Measurements from ENCODE around the gene LIG3. TPM values are rescaled to one million over a fixed set of nuclear protein-coding genes. Genes with fewer than 3 reads are reported as not detected.
A peak's percentile ranks its signal among the peaks of the same experiment; 100 is the strongest.

The LIG3 gene
- total and polyA plus RNA-seq, 2 of the 13 experiments (the other 11 are each of a cell fraction or from before 2014, with no cell fraction given) = 34.4 to 36.2 TPM

DNA sequence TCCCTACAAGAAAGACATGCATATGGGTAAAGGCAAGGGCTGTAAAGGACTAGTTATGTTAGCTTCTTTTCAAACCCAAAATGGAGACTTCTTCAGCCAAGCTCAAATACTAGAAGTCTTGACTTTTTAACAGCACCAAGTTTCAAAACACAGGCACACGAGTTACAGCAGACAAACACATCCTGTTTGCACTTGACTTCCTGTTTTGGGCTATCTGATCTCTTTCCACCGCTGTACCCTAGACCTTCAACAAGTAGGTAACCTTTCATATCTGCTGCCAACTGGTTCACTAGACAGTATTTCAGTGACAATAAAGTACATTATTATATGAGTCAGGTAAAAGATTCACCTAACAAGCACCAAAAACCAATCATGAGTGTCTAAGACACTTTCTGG lies 70.9 kb downstream of the LIG3 start (continued):
- TF ChIP-seq ZFP82 (CRISPR knock-in tag; IDR thresholded peaks at IDR 0.05; ENCODE audit: borderline replicate concordance) = 0 out of 2 replicates have a peak, but pooled peaks have one; percentile 33
- no peak for TF ChIP-seq U2AF2 (IDR thresholded peaks at IDR 0.05; ENCODE audit: low read depth, low read length)
- TF ChIP-seq, protein P1, sequence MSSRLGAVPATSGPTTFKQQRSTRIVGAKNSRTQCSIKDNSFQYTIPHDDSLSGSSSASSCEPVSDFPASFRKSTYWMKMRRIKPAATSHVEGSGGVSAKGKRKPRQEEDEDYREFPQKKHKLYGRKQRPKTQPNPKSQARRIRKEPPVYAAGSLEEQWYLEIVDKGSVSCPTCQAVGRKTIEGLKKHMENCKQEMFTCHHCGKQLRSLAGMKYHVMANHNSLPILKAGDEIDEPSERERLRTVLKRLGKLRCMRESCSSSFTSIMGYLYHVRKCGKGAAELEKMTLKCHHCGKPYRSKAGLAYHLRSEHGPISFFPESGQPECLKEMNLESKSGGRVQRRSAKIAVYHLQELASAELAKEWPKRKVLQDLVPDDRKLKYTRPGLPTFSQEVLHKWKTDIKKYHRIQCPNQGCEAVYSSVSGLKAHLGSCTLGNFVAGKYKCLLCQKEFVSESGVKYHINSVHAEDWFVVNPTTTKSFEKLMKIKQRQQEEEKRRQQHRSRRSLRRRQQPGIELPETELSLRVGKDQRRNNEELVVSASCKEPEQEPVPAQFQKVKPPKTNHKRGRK (CRISPR knock-in tag; IDR thresholded peaks at IDR 0.05) = no peak
- TF ChIP-seq, protein P2, sequence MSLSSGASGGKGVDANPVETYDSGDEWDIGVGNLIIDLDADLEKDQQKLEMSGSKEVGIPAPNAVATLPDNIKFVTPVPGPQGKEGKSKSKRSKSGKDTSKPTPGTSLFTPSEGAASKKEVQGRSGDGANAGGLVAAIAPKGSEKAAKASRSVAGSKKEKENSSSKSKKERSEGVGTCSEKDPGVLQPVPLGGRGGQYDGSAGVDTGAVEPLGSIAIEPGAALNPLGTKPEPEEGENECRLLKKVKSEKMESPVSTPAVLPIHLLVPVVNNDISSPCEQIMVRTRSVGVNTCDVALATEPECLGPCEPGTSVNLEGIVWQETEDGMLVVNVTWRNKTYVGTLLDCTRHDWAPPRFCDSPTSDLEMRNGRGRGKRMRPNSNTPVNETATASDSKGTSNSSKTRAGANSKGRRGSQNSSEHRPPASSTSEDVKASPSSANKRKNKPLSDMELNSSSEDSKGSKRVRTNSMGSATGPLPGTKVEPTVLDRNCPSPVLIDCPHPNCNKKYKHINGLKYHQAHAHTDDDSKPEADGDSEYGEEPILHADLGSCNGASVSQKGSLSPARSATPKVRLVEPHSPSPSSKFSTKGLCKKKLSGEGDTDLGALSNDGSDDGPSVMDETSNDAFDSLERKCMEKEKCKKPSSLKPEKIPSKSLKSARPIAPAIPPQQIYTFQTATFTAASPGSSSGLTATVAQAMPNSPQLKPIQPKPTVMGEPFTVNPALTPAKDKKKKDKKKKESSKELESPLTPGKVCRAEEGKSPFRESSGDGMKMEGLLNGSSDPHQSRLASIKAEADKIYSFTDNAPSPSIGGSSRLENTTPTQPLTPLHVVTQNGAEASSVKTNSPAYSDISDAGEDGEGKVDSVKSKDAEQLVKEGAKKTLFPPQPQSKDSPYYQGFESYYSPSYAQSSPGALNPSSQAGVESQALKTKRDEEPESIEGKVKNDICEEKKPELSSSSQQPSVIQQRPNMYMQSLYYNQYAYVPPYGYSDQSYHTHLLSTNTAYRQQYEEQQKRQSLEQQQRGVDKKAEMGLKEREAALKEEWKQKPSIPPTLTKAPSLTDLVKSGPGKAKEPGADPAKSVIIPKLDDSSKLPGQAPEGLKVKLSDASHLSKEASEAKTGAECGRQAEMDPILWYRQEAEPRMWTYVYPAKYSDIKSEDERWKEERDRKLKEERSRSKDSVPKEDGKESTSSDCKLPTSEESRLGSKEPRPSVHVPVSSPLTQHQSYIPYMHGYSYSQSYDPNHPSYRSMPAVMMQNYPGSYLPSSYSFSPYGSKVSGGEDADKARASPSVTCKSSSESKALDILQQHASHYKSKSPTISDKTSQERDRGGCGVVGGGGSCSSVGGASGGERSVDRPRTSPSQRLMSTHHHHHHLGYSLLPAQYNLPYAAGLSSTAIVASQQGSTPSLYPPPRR (CRISPR knock-in tag; IDR thresholded peaks at IDR 0.05; ENCODE audit: borderline replicate concordance) = peak; percentile 49; the same call in 1 of the 2 replicates
- TF ChIP-seq RARA (CRISPR knock-in tag; IDR thresholded peaks at IDR 0.05) = peak; percentile 80
- no peak for TF ChIP-seq ASH2L (IDR thresholded peaks at IDR 0.05; ENCODE audit: insufficient read length, low read depth, low read length)
- no peak for TF ChIP-seq TGIF2 (CRISPR knock-in tag; IDR thresholded peaks at IDR 0.05)
- no peak for TF ChIP-seq KDM1A (CRISPR knock-in tag; IDR thresholded peaks at IDR 0.05)
- TF ChIP-seq, protein P3, sequence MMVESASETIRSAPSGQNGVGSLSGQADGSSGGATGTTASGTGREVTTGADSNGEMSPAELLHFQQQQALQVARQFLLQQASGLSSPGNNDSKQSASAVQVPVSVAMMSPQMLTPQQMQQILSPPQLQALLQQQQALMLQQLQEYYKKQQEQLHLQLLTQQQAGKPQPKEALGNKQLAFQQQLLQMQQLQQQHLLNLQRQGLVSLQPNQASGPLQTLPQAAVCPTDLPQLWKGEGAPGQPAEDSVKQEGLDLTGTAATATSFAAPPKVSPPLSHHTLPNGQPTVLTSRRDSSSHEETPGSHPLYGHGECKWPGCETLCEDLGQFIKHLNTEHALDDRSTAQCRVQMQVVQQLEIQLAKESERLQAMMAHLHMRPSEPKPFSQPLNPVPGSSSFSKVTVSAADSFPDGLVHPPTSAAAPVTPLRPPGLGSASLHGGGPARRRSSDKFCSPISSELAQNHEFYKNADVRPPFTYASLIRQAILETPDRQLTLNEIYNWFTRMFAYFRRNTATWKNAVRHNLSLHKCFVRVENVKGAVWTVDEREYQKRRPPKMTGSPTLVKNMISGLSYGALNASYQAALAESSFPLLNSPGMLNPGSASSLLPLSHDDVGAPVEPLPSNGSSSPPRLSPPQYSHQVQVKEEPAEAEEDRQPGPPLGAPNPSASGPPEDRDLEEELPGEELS (CRISPR knock-in tag; IDR thresholded peaks at IDR 0.05) = peak; percentile 85
- no peak for TF ChIP-seq SP4 (CRISPR knock-in tag; IDR thresholded peaks at IDR 0.05)
- TF ChIP-seq SIX1 (CRISPR knock-in tag; IDR thresholded peaks at IDR 0.05; ENCODE audit: borderline replicate concordance) = peak; percentile 86; the same call in 1 of the 2 replicates
- TF ChIP-seq, protein P4, sequence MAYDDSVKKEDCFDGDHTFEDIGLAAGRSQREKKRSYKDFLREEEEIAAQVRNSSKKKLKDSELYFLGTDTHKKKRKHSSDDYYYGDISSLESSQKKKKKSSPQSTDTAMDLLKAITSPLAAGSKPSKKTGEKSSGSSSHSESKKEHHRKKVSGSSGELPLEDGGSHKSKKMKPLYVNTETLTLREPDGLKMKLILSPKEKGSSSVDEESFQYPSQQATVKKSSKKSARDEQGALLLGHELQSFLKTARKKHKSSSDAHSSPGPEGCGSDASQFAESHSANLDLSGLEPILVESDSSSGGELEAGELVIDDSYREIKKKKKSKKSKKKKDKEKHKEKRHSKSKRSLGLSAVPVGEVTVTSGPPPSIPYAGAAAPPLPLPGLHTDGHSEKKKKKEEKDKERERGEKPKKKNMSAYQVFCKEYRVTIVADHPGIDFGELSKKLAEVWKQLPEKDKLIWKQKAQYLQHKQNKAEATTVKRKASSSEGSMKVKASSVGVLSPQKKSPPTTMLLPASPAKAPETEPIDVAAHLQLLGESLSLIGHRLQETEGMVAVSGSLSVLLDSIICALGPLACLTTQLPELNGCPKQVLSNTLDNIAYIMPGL (CRISPR knock-in tag; IDR thresholded peaks at IDR 0.05; ENCODE audit: borderline replicate concordance in 1 of 2, low read depth in 1 of 2) = no peak
- TF ChIP-seq ZNF567 (CRISPR knock-in tag; IDR thresholded peaks at IDR 0.05; ENCODE audit: borderline replicate concordance) = no peak

Data from HepG2 (cell line).